OCI-LY1 (cell line): ENCODE results near the gene SYT1.

Source experiments
- CTCF ChIP-seq: fragments of 200-600 bp; sonication (generic), shearing (Covaris generic); IDR thresholded peaks from 2 replicates; pipeline ENCODE4 v1.5.1; 2017; ENCODE audit warnings: mild to moderate bottlenecking, antibody characterized with exemption, low read length, moderate library complexity, mixed read lengths
- EZH2 ChIP-seq: fragments of 200-600 bp; sonication (generic), shearing (Covaris generic); IDR thresholded peaks from 2 replicates; pipeline ENCODE4 v1.8.0; 2017; ENCODE audit warnings: borderline replicate concordance, mixed run types, mild to moderate bottlenecking, antibody characterized with exemption, low read length, moderate library complexity, mixed read lengths

GRCh38 chr12:79307340-79307739, 442.8 kb downstream of the SYT1 start:
- TF ChIP-seq CTCF (no peak), EZH2 (no peak)
